H1 (cell line): ENCODE measurements around the gene INF2. TPM values are rescaled to one million over a fixed set of nuclear protein-coding genes. Genes with fewer than 3 reads are reported as not detected.
A peak's percentile ranks its signal among the peaks of the same experiment; 100 is the strongest.

Experiments used
- CTCF ChIA-PET: fragments of 300-600 bp; sonication (Branson Sonifier 250); formaldehyde crosslinking; loops from one replicate; lab custom pipeline; 2021; ENCODE audit not compliant: partially characterized antibody; lab: Charles Lee
- POLR2A ChIA-PET: fragments of 300-600 bp; sonication (Branson Sonifier 250); formaldehyde crosslinking; loops from one replicate; lab custom pipeline; 2021; ENCODE audit warnings: inconsistent platforms; ENCODE audit not compliant: partially characterized antibody; lab: Charles Lee
- DNase-seq, 2 experiments: peaks; one replicate each; pipeline versions ENCODE4 v3.0.0 to v3.0.0-alpha.2; 2010 to 2022; ENCODE audit warnings: low spot score in 2 of 2, low read depth in 1 of 2, mixed read lengths in 1 of 2
- FAIRE-seq: peaks from 2 replicates; lab custom pipeline; 2011; peaks lifted over from hg19 to GRCh38; lab: Jason Lieb, UNC
- H2AFZ ChIP-seq: 2 replicates; pipeline ENCODE4 v1.8.1; 2012; ENCODE audit warnings: low read length, inconsistent platforms
- H2AK5ac ChIP-seq: 2 replicates; pipeline ENCODE4 v1.6.1; 2013; ENCODE audit warnings: low read depth, low read length
- H2BK120ac ChIP-seq: replicated peaks from 2 replicates; pipeline ENCODE3; 2013; ENCODE audit warnings: low read depth, low read length, inconsistent platforms
- H2BK12ac ChIP-seq: 2 replicates; pipeline ENCODE4 v1.6.1; 2013; ENCODE audit warnings: low read depth, low read length
- H2BK15ac ChIP-seq: 2 replicates; pipeline ENCODE4 v1.6.1; 2013; ENCODE audit warnings: low read length
- H2BK20ac ChIP-seq: 2 replicates; pipeline ENCODE4 v1.6.1; 2013; ENCODE audit warnings: low read length
- H2BK5ac ChIP-seq: 2 replicates; pipeline ENCODE4 v1.6.1; 2013; ENCODE audit warnings: low read depth, low read length
- H3K14ac ChIP-seq: 2 replicates; pipeline ENCODE4 v1.6.1; 2013; ENCODE audit warnings: inconsistent platforms; ENCODE audit not compliant: insufficient read length
- H3K18ac ChIP-seq: 2 replicates; pipeline ENCODE4 v1.6.1; 2013; ENCODE audit warnings: low read length; ENCODE audit errors: extremely low read depth
- H3K23ac ChIP-seq: 2 replicates; pipeline ENCODE4 v1.6.1; 2013; ENCODE audit warnings: inconsistent platforms; ENCODE audit not compliant: insufficient read length
- H3K23me2 ChIP-seq: 2 replicates; pipeline ENCODE4 v1.6.1; 2013; ENCODE audit warnings: low read depth, low read length
- H3K27ac ChIP-seq: 2 replicates; pipeline ENCODE4 v1.6.1; 2011; ENCODE audit warnings: low read depth, low read length, inconsistent platforms
- H3K27me3 ChIP-seq, 4 experiments: replicated peaks in 1 of 4; 1 replicate in 1 of 4; 2 replicates in 3 of 4; pipeline versions ENCODE4 v1.6.1 to v1.8.1; 2011 to 2013; ENCODE audit warnings: low read length in 3 of 4, mild to moderate bottlenecking in 3 of 4, inconsistent platforms in 2 of 4, mixed read lengths in 2 of 4, moderate library complexity in 1 of 4; ENCODE audit not compliant: control insufficient read depth in 3 of 4, insufficient read depth in 3 of 4; ENCODE audit errors: extremely low read depth in 1 of 4
- H3K36me3 ChIP-seq, 4 experiments: 2 replicates each; pipeline versions ENCODE4 v1.6.1 to v1.8.1; 2011 to 2013; ENCODE audit warnings: mild to moderate bottlenecking in 4 of 4, low read length in 3 of 4, moderate library complexity in 2 of 4, control low read depth in 1 of 4, inconsistent platforms in 1 of 4; ENCODE audit not compliant: insufficient read depth in 4 of 4, control insufficient read depth in 2 of 4
- H3K4ac ChIP-seq: replicated peaks from 2 replicates; pipeline ENCODE3; 2013; ENCODE audit warnings: low read length, low read depth, mixed read lengths, inconsistent platforms; ENCODE audit not compliant: insufficient read length
- H3K4me1 ChIP-seq, 4 experiments: replicated peaks in 1 of 4; 1 replicate in 1 of 4; 2 replicates in 3 of 4; pipeline versions ENCODE4 v1.6.1 to v1.8.1; 2011 to 2013; ENCODE audit warnings: low read length in 3 of 4, inconsistent platforms in 2 of 4, mixed read lengths in 1 of 4; ENCODE audit not compliant: insufficient read depth in 4 of 4, control insufficient read depth in 3 of 4
- H3K4me2 ChIP-seq, 2 experiments: 2 replicates each; pipeline versions ENCODE4 v1.6.1 to v1.8.1; 2011 to 2013; ENCODE audit warnings: low read depth in 2 of 2, low read length in 2 of 2, control low read depth in 1 of 2, inconsistent platforms in 1 of 2, mild to moderate bottlenecking in 1 of 2; ENCODE audit not compliant: insufficient read depth in 1 of 2
- H3K4me3 ChIP-seq, 4 experiments: fragments of 200-600, 300-600 bp in 1 of 4; sonication (generic), shearing (Covaris generic), sonication (Bioruptor Twin) in 1 of 4; 2 replicates each; pipeline versions ENCODE4 v1.5.1 to v1.8.1; 2011 to 2016; ENCODE audit warnings: low read length in 4 of 4, low read depth in 3 of 4, control low read depth in 2 of 4, inconsistent platforms in 2 of 4, mild to moderate bottlenecking in 2 of 4, mixed read lengths in 1 of 4, moderate library complexity in 1 of 4; ENCODE audit not compliant: insufficient read depth in 2 of 4; ENCODE audit errors: extremely low read depth in 1 of 4
- H3K56ac ChIP-seq: replicated peaks from 2 replicates; pipeline ENCODE3; 2013; ENCODE audit warnings: low read depth, mild to moderate bottlenecking, mixed read lengths, low read length, inconsistent platforms; ENCODE audit not compliant: insufficient read length
- H3K79me1 ChIP-seq: 2 replicates; pipeline ENCODE4 v1.6.1; 2013; ENCODE audit warnings: low read depth, low read length, control low read depth
- H3K79me2 ChIP-seq, 2 experiments: 2 replicates each; pipeline versions ENCODE4 v1.6.1 to v1.8.1; 2012 to 2013; ENCODE audit warnings: low read length in 2 of 2, mild to moderate bottlenecking in 2 of 2, inconsistent platforms in 1 of 2; ENCODE audit not compliant: insufficient read depth in 2 of 2, control insufficient read depth in 1 of 2
- H3K9ac ChIP-seq, 4 experiments: replicated peaks in 1 of 4; 1 replicate in 1 of 4; 2 replicates in 3 of 4; pipeline versions ENCODE4 v1.6.1 to v1.8.1; 2011 to 2013; ENCODE audit warnings: low read depth in 3 of 4, low read length in 3 of 4, control low read depth in 2 of 4, mild to moderate bottlenecking in 2 of 4, moderate library complexity in 2 of 4, inconsistent platforms in 1 of 4; ENCODE audit errors: extremely low read depth in 1 of 4
- H3K9me3 ChIP-seq, 2 experiments: 2 replicates each; pipeline versions ENCODE4 v1.6.1 to v1.8.1; 2012 to 2013; ENCODE audit warnings: mild to moderate bottlenecking in 2 of 2, moderate library complexity in 2 of 2, control low read depth in 1 of 2, inconsistent platforms in 1 of 2, low read depth in 1 of 2, low read length in 1 of 2, mixed read lengths in 1 of 2; ENCODE audit not compliant: insufficient read depth in 2 of 2
- H4K20me1 ChIP-seq, 2 experiments: replicated peaks in 1 of 2; 2 replicates each; pipeline versions ENCODE3 to v1.8.1; 2011 to 2013; ENCODE audit warnings: inconsistent platforms in 2 of 2, low read length in 2 of 2, mild to moderate bottlenecking in 1 of 2; ENCODE audit not compliant: insufficient read depth in 2 of 2, control insufficient read depth in 1 of 2
- H4K5ac ChIP-seq: 2 replicates; pipeline ENCODE4 v1.6.1; 2013; ENCODE audit warnings: low read length, low read depth, mixed read lengths, inconsistent platforms; ENCODE audit not compliant: insufficient read length
- H4K8ac ChIP-seq: 2 replicates; pipeline ENCODE4 v1.8.0; 2013; ENCODE audit warnings: mild to moderate bottlenecking, moderate library complexity, low read length, inconsistent platforms; ENCODE audit not compliant: insufficient read depth; ENCODE audit errors: extremely low read depth
- H4K91ac ChIP-seq: replicated peaks from 2 replicates; pipeline ENCODE3; 2013; ENCODE audit warnings: low read length, mixed read lengths, inconsistent platforms; ENCODE audit not compliant: insufficient read length
- WGBS, 2 experiments: shearing (Covaris generic) in 1 of 2; methylation state at CpG; one replicate each; pipeline versions ENCODE4 v1.1.6 to v1.1.7; 2013 to 2015; ENCODE audit warnings: low lambda C conversion rate in 2 of 2, mixed read lengths in 2 of 2, inconsistent platforms in 1 of 2, low coverage in 1 of 2, missing lambda C conversion rate in 1 of 2; ENCODE audit not compliant: insufficient replicate concordance in 2 of 2, insufficient coverage in 1 of 2, insufficient read length in 1 of 2; ENCODE audit errors: extremely low coverage in 1 of 2, missing lambda C conversion rate in 1 of 2; 5-methylcytosine and 5-hydroxymethylcytosine counted together
- polyA plus RNA-seq, 7 experiments: library from polyadenylated mRNA; depleted of rRNA in 3 of 7; stranded (reverse) in 5 of 7; unstranded in 2 of 7; fragments of >200 nt in 5 of 7; fragments of 200-250 nt in 2 of 7; gene quantifications; 1 replicate in 5 of 7; 2 replicates in 1 of 7; 4 replicates in 1 of 7; pipeline versions ENCODE4 v1.2.1 to v1.2.3, GENCODE V29; 2011 to 2013; ENCODE audit warnings: missing spikeins in 2 of 7, mixed read lengths in 2 of 7
- total RNA-seq: library from RNA; stranded (reverse); fragmentation: NEBNext Ultra II Directional; extraction: Animal tissue kit (Norgen Biotek cat#: 25700); gene quantifications from 2 replicates; pipeline ENCODE4 v1.2.1, GENCODE V29; 2021

Gene INF2
- total and polyA plus RNA-seq, 2 of the 8 experiments (the other 6 are each of a cell fraction or from before 2014, with no cell fraction given) = 29.1 to 59.5 TPM

DNA sequence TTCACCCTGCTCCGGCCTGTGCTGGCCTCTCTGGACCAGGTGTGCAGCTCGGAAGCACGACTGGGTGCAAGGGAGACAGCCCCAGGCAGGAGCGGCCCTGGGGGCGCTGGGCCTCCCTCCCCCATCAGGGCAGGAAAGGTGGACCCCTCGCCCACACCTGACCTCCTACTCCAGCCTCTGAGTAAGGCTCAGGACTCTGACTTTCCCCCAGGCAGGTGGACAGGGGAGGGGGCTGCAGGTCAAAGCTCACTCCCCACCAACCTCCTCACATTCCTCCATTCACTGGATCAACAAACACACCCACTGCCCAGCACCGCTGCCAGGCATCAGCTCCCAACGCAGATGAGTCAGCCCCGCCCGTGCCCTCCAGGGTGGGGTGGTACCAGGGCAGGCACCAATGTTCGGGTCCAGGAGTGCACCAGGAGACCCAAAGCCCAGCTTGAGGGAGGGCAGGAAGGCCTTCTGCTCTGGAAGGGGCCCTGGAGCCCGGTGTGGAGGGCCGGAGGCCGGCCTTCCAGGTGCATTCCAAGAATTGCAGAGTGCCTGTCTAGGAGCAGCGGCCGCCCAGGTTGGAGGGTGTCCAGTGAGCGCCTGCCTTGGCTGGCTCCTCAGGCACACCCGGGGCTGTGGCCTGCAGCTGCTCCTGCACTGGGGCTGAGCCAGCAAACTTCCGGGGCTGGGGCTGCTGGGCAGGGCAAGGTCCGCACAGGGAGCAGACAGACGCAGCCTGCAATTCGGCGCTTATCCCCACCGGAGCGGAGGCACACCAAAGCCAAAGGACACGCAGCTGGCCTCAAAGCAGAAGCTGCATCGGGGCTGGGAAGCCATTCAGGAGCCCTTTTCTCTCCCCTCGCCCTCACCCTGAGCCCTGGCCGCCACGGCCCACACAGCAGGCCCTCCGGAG lies 1.6 kb upstream of the INF2 start:
- Histone ChIP-seq H4K20me1 (peaks cover 3 to 24% of the 10 kb centered on the region in 2 experiments), H3K4ac (no peak overlapping the region), H3K4me1 (peaks cover 0 to 43% (median 31%) of the 10 kb centered on the region in 4 experiments; a peak in 6 of 7 replicates), H3K27ac (no peak overlapping the region), H3K23ac (no peak overlapping the region), H4K91ac (peak overlapping the region; percentile 84), H3K27me3 (no peaks in the 10 kb centered on the region; a peak in 2 of 7 replicates), H2BK20ac (peak overlapping the region; percentile 72), H3K9me3 (no peaks in the 10 kb centered on the region), H4K5ac (no peak overlapping the region), H4K8ac (peak overlapping the region; percentile 63; the same call in 1 of the 2 replicates), H3K56ac (no peak overlapping the region), H3K9ac (no peak overlapping the region), H3K18ac (peak overlapping the region; percentile 78), H3K23me2 (peaks cover 18% of the 10 kb centered on the region; the same call in 1 of the 2 replicates), H3K4me2 (no peak overlapping the region; a peak in 1 of 4 replicates), H2BK12ac (peak overlapping the region; percentile 87; the same call in 1 of the 2 replicates), H3K36me3 (no peaks in the 10 kb centered on the region; a peak in 1 of 8 replicates), H3K79me1 (peaks cover 16% of the 10 kb centered on the region), H3K14ac (no peak overlapping the region), H2BK5ac (peak overlapping the region; percentile 81; the same call in 1 of the 2 replicates), H2AFZ (no peak overlapping the region), H2BK15ac (peak overlapping the region; percentile 81; the same call in 1 of the 2 replicates), H3K4me3 (no peak overlapping the region), H2AK5ac (no peak overlapping the region), H2BK120ac (no peak overlapping the region), H3K79me2 (peaks cover 0 to 29% of the 10 kb centered on the region in 2 experiments; a peak in 2 of 4 replicates)
- POLR2A ChIA-PET = interaction anchor here (0.8 to 3.8 kb wide), 6 partner anchors 8 to 66 kb away, joined by 3 to 28 read pairs (median 4); no protein-coding TSS in a partner anchor
- FAIRE-seq (no peak), DNase-seq (no peak)
- WGBS, 2 experiments = 69% methylated on average over 23 of the region's 31 CpGs; no CpG with 5 or more reads in 1 of the 2 experiments
- CTCF ChIA-PET = interaction anchor here (0.6 to 1.9 kb wide), 11 partner anchors 8 to 358 kb away, joined by 3 to 8 read pairs (median 3); no protein-coding TSS in a partner anchor
